Prostate gland (tissue), 2 donors: Measurements from ENCODE around the gene SNED1. TPM values are rescaled to one million over a fixed set of nuclear protein-coding genes. Genes with fewer than 3 reads are reported as not detected.
A peak's percentile ranks its signal among the peaks of the same experiment; 100 is the strongest.

Experiments
- DNase-seq: peaks from one replicate; pipeline ENCODE4 v3.0.0-alpha.2; 2019; ENCODE audit warnings: low spot score
- H3K27ac ChIP-seq, 2 donors: fragments of 200-600 bp; sonication (generic); 2 replicates each; pipeline ENCODE4 v1.5.1; 2017 to 2019
- H3K27me3 ChIP-seq: fragments of 200-600 bp; sonication (generic); replicated peaks from 2 replicates; pipeline ENCODE4 v1.5.1; 2019; ENCODE audit not compliant: insufficient read depth
- H3K36me3 ChIP-seq, 2 donors: fragments of 200-600 bp; sonication (generic); 1 replicate in 1 of 2; 2 replicates in 1 of 2; pipeline versions ENCODE4 v1.5.1 to v1.8.1; 2017 to 2019
- H3K4me1 ChIP-seq: fragments of 200-600 bp; sonication (generic); replicated peaks from 2 replicates; pipeline ENCODE4 v1.5.1; 2019
- H3K4me3 ChIP-seq, 2 donors: fragments of 200-600 bp; sonication (generic); 2 replicates each; pipeline ENCODE4 v1.5.1; 2017 to 2019
- H3K9me3 ChIP-seq: fragments of 200-600 bp; sonication (generic); 2 replicates; pipeline ENCODE4 v1.5.1; 2017
- CTCF ChIP-seq, 4 experiments: fragments of 200-600 bp in 2 of 4; fragments of 450-650 bp in 2 of 4; sonication (generic) in 2 of 4; IDR thresholded peaks; 1 replicate in 3 of 4; 2 replicates in 1 of 4; pipeline ENCODE4 v1.5.1; 2016 to 2019; ENCODE audit warnings: antibody characterized with exemption in 4 of 4, mild to moderate bottlenecking in 2 of 4, moderate library complexity in 2 of 4
- POLR2A ChIP-seq: fragments of 450-650 bp; IDR thresholded peaks from one replicate; pipeline ENCODE4 v1.6.1; 2016; ENCODE audit warnings: antibody characterized with exemption, mild to moderate bottlenecking
- POLR2AphosphoS5 ChIP-seq: sonication (generic); formaldehyde crosslinking; IDR thresholded peaks from one replicate; pipeline ENCODE4 v1.6.1; 2017; ENCODE audit warnings: antibody characterized with exemption
- WGBS: methylation state at CpG from one replicate; pipeline ENCODE4 v1.1.5; 2018; 5-methylcytosine and 5-hydroxymethylcytosine counted together
- intact Hi-C: fragments of 100-400 bp; cut with DNase I; formaldehyde crosslinking; loops from one replicate; pipeline ENCODE4 v1.14.2; 2022
- total RNA-seq, 2 donors: library from RNA; depleted of rRNA; stranded (reverse); fragments of >200 nt; gene quantifications; one replicate each; pipeline ENCODE4 v1.1.0, GENCODE V29; 2016

SNED1 gene
- total RNA-seq, 2 donors from 2014 or later = 32.0 to 115 TPM

- WGBS = 49% methylated on average over 15 of the region's 16 CpGs
- peak overlapping the region; percentile 74 to 90 for H3K4me3 ChIP-seq
- no peaks in the 10 kb centered on the region for H3K27me3 ChIP-seq
- peaks cover 19% of the 10 kb centered on the region for H3K4me1 ChIP-seq
- DNase-seq = peak; percentile 60
- peak overlapping the region; percentile 87 to 91 for H3K27ac ChIP-seq
- H3K9me3 ChIP-seq = no peaks in the 10 kb centered on the region
- no peak for TF ChIP-seq CTCF (IDR thresholded peaks at IDR 0.05)
- peak; percentile 88 for TF ChIP-seq POLR2AphosphoS5
- H3K36me3 ChIP-seq = no peaks in the 10 kb centered on the region
- intact Hi-C loops = no loop called here
Measured at GRCh38 chr2:240997141-240997855, 1.1 kb upstream of the SNED1 start.

GRCh38 chr2:240998706-240998994 is 232 bp downstream of the SNED1 start:
- Histone ChIP-seq H3K27ac (peak overlapping the region; percentile 70 to 91), H3K4me3 (peak overlapping the region; percentile 74 to 90), H3K36me3 (no peaks in the 10 kb centered on the region), H3K9me3 (no peaks in the 10 kb centered on the region), H3K4me1 (peaks cover 18% of the 10 kb centered on the region), H3K27me3 (no peaks in the 10 kb centered on the region)
- WGBS = under 1% methylated on average over 43 of the region's 51 CpGs
- no peak for DNase-seq
- intact Hi-C loops = no loop called here
- TF ChIP-seq POLR2A (no peak), POLR2AphosphoS5 (no peak), CTCF (IDR thresholded peaks at IDR 0.05) (no peak)

- peaks cover 18% of the 10 kb centered on the region for H3K4me1 ChIP-seq
- H3K27me3 ChIP-seq = no peaks in the 10 kb centered on the region
- DNase-seq = peak; percentile 28
- peak overlapping the region; percentile 70 to 91 for H3K27ac ChIP-seq
- H3K4me3 ChIP-seq = peak overlapping the region; percentile 74 to 90
- intact Hi-C loops = no loop called here
- no peaks in the 10 kb centered on the region for H3K36me3 ChIP-seq
- 6% methylated on average over 37 of the region's 71 CpGs for WGBS
- H3K9me3 ChIP-seq = no peaks in the 10 kb centered on the region
- TF ChIP-seq POLR2AphosphoS5 (no peak), POLR2A (no peak), CTCF (IDR thresholded peaks at IDR 0.05) (no peak)
Measured at GRCh38 chr2:240998995-240999791, 775 bp downstream of the SNED1 start.

- intact Hi-C loops = no loop called here
- Histone ChIP-seq H3K27ac (peak overlapping the region in 1 of 2 donors; percentile 91), H3K36me3 (no peaks in the 10 kb centered on the region), H3K9me3 (no peaks in the 10 kb centered on the region), H3K27me3 (no peaks in the 10 kb centered on the region), H3K4me3 (peak overlapping the region; percentile 74 to 90), H3K4me1 (peaks cover 18% of the 10 kb centered on the region)
- DNase-seq = peak; percentile 4
- TF ChIP-seq POLR2A (no peak), POLR2AphosphoS5 (no peak), CTCF (IDR thresholded peaks at IDR 0.05) (no peak)
- 89% methylated on average over 19 of the region's 19 CpGs for WGBS
Measured at GRCh38 chr2:240999873-241000541, 1.6 kb downstream of the SNED1 start.
